ENCODE measurements around the gene VEGFA.

DNA sequence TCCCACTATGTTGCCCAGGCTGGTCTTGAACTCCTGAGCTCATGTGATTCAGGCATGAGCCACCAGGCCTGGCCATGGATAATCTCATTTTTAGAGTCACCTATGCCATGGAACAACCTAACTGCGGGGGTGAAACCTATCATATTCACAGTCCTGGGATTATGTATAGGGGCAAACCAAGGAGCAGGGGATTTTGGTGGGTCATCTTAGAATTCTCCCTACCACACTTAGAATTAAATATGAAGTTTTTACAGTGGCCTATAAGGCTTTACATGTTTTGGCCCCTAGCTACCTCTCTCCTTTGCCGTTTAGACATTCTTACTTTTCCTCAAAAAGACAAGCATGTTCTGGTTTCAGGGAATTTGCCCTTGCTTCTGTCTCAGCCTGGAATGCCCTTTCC lies 20.6 kb upstream of the VEGFA start:
- no peak for TF ChIP-seq POLR2AphosphoS5 (IDR thresholded peaks at IDR 0.05; ENCODE audit: low read depth, low read length)
- no peak for TF ChIP-seq POLR2A (IDR thresholded peaks at IDR 0.05; ENCODE audit: low read depth, low read length)
- TF ChIP-seq TAF1 (IDR thresholded peaks at IDR 0.05; ENCODE audit: low read depth, low read length), result no peak
- TF ChIP-seq SPI1 (IDR thresholded peaks at IDR 0.05; ENCODE audit: low read depth, low read length), result no peak
- no peak for TF ChIP-seq PAX5 (IDR thresholded peaks at IDR 0.05; ENCODE audit: insufficient read depth, low read length, severe bottlenecking)

Data from GM12891 (cell line).